KOPT-K1 (cell line): ENCODE results near the gene ARHGEF28.

ENCODE experiments used
- H3K27ac ChIP-seq: fragments of 200-600 bp; sonication (generic); 2 replicates; pipeline ENCODE4 v1.5.1; 2016; ENCODE audit warnings: antibody characterized with exemption, mild to moderate bottlenecking, low read depth, low read length; ENCODE audit not compliant: poor library complexity, severe bottlenecking
- H3K36me3 ChIP-seq: fragments of 200-600 bp; sonication (generic); 2 replicates; pipeline ENCODE4 v1.5.1; 2017; ENCODE audit warnings: antibody characterized with exemption, mild to moderate bottlenecking, low read length, moderate library complexity; ENCODE audit not compliant: insufficient read depth
- H3K9me3 ChIP-seq: fragments of 200-600 bp; sonication (generic); 2 replicates; pipeline ENCODE4 v1.5.1; 2017; ENCODE audit warnings: antibody characterized with exemption, low read length, mild to moderate bottlenecking; ENCODE audit not compliant: insufficient read depth, poor library complexity, severe bottlenecking

The ARHGEF28 gene

GRCh38 chr5:73940801-73941200, 314.8 kb downstream of the ARHGEF28 start:
- peaks cover 10% of the 10 kb centered on the region for H3K9me3 ChIP-seq
- H3K36me3 ChIP-seq: no peaks in the 10 kb centered on the region
- H3K27ac ChIP-seq: no peak overlapping the region

DNA sequence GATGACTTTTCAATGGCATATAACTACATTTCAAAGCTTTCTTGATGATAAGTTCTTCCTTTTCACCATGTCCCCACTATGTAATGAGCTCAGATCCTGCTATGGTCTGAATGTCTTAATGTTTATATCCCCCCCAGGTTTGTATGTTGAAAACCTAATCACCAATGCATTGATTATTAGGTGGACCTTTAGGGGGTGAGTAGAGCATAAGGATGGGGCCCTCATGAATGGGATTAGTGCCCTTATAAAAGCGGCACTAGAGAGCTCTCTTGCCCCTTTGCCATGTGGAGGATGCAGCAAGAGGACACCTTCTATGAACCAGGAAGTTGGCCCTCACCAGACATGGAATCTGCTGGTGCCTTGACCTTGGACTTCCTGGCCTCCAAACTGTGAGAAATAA, 316.8 kb downstream of the ARHGEF28 start:
- H3K27ac ChIP-seq: no peak overlapping the region
- peaks cover 10% of the 10 kb centered on the region for H3K9me3 ChIP-seq
- H3K36me3 ChIP-seq: no peaks in the 10 kb centered on the region

DNA sequence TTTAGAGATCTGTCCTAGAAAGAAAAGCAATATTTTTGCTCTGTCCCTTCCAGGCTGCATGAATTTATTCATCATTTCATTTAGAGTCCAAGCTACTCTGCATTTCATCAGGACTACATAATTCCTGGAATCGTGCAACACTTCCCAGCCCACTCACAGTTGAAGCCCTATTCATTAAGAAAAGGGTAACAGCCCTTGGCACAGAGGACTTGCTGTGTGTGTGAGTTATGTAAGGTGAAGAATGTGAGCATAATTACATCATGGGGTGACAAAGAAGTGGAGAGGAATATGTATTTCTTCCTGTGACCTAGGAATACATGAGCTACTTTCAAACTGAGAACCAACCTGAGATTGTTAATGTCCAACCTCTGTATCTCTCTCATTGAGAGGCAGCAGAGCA, 317.4 kb downstream of the ARHGEF28 start:
- no peaks in the 10 kb centered on the region for H3K36me3 ChIP-seq
- H3K27ac ChIP-seq: no peak overlapping the region

GRCh38 chr5:73944581-73944980, 318.6 kb downstream of the ARHGEF28 start:
- Histone ChIP-seq H3K36me3 (no peaks in the 10 kb centered on the region), H3K9me3 (peaks cover 10% of the 10 kb centered on the region), H3K27ac (no peak overlapping the region)

More for the DNA sequence above, 317.4 kb downstream of the ARHGEF28 start:
- peaks cover 10% of the 10 kb centered on the region for H3K9me3 ChIP-seq

- Histone ChIP-seq H3K36me3 (no peaks in the 10 kb centered on the region), H3K9me3 (peaks cover 10% of the 10 kb centered on the region), H3K27ac (no peak overlapping the region)
Observed at GRCh38 chr5:73945505-73945904, 319.5 kb downstream of the ARHGEF28 start.

DNA sequence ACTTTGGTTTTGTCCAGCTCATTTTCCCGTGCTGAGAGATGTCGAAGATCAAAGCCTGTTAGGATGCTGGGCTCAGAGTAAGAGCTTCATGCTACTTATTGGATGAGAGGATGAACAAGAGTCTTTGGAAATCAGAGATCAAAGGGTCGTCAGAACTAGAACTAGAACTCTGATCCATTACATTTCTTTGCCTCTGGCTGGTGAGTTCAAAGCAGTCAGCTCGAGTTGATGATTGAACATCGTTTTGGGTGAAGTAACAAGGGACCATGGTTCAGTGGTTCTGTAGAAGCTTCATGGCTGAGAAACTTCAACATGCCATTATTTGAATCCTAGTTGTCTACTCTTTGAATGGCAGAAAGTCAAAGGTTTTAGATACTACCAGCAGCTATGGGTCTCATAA, 320.3 kb downstream of the ARHGEF28 start:
- Histone ChIP-seq H3K9me3 (peaks cover 10% of the 10 kb centered on the region), H3K36me3 (no peaks in the 10 kb centered on the region), H3K27ac (no peak overlapping the region)

GRCh38 chr5:73946919-73947602, 321.1 kb downstream of the ARHGEF28 start:
- Histone ChIP-seq H3K9me3 (peaks cover 10% of the 10 kb centered on the region), H3K36me3 (no peaks in the 10 kb centered on the region), H3K27ac (no peak overlapping the region)

DNA sequence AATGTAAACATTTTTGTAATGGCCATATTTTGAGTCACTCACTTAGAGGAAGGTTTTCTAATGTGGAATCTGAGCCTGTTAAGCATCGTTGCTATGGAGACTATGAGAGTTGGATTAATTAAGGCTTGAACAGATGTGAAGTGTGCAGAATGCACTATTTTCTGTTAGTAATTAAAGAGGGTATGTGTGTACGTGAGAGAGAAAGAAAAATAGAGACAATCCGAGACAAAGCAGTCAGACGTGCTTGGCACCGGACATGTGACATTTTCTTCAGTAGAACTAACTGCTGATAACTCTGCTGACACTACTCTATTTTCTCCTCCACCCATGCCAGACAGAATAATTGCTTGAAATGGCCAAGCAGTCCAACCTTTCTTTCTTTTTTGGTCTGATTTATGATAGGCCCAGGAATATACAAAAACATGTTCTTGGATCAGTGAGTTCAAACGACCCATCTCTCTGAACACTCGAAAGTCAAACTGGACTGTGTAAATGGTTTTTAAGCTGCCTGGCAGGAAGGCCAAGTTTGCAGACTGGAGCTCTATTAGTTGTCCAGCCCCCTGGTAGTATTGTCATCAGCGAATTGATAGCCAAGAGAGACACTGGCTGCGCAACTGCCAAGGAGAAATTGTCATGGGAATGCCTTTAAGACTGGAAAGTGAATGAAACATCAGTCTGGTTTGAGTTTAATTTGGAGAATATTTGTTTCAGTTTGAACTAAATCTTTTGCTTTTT, 322.1 kb downstream of the ARHGEF28 start:
- Histone ChIP-seq H3K36me3 (no peaks in the 10 kb centered on the region), H3K9me3 (peaks cover 6% of the 10 kb centered on the region), H3K27ac (no peak overlapping the region)

GRCh38 chr5:73948720-73949119, 322.7 kb downstream of the ARHGEF28 start:
- H3K9me3 ChIP-seq: peaks cover 3% of the 10 kb centered on the region
- no peak overlapping the region for H3K27ac ChIP-seq
- no peaks in the 10 kb centered on the region for H3K36me3 ChIP-seq

DNA sequence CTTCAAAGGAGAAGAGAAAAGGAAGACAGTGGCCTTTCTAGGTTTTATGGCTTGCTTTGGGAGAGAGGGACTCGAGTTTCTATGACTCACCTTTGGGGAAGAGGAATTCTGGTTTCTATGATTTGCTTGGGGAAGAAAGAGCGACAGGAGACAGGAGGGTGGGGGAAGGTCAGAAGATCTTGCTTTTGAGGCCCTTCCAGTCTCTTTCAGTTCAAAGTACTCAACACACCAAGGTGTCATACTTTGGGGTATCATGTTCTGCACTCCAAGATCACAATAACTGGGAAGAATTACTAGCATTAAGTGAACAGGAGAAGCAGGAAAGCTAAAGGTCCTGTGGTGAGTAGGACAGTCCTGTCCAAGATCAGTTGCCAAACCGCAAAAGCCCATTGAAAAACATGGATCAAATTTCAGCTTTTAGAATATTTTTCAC, 324.5 kb downstream of the ARHGEF28 start:
- Histone ChIP-seq H3K27ac (no peak overlapping the region), H3K36me3 (no peaks in the 10 kb centered on the region), H3K9me3 (no peaks in the 10 kb centered on the region)

GRCh38 chr5:73950912-73951430, 325.0 kb downstream of the ARHGEF28 start:
- H3K9me3 ChIP-seq: no peaks in the 10 kb centered on the region
- H3K36me3 ChIP-seq: no peaks in the 10 kb centered on the region
- no peak overlapping the region for H3K27ac ChIP-seq

- H3K27ac ChIP-seq: no peak overlapping the region
- no peaks in the 10 kb centered on the region for H3K36me3 ChIP-seq
- no peaks in the 10 kb centered on the region for H3K9me3 ChIP-seq
Observed at GRCh38 chr5:73952872-73953271, 326.9 kb downstream of the ARHGEF28 start.

GRCh38 chr5:73954381-73954780, 328.4 kb downstream of the ARHGEF28 start:
- H3K36me3 ChIP-seq: no peaks in the 10 kb centered on the region
- H3K27ac ChIP-seq: no peak overlapping the region
- H3K9me3 ChIP-seq: no peaks in the 10 kb centered on the region

DNA sequence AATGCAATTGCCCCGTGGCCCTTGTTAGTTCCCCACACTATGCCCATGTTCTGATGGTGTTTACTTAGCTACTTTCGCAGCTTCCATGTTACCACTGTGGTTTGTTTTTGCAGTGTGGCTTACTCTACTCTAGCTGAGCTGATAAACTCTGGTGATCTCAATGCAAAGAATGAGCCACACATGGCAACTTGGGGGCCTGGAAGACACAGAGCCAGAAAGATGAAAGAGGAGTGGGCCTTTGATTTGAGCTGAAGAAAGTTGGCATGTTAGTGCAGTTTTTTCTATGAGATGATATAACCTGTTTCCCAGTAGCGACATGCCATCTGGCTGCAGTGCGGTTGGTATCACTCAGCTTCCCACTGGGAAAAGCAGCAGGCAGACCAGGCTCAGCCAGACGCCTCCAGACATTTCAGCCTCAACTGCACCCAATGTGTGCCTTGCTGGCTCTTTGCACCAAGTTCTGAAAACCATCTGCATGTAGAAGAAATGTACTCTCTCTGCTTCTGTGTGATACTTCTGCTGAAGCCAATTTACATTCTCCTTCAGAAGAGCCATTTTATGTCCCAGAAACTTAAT, 329.4 kb downstream of the ARHGEF28 start:
- Histone ChIP-seq H3K27ac (no peak overlapping the region), H3K9me3 (no peaks in the 10 kb centered on the region), H3K36me3 (no peaks in the 10 kb centered on the region)

GRCh38 chr5:73957397-73958001, 331.5 kb downstream of the ARHGEF28 start:
- no peaks in the 10 kb centered on the region for H3K36me3 ChIP-seq
- H3K9me3 ChIP-seq: no peaks in the 10 kb centered on the region
- H3K27ac ChIP-seq: no peak overlapping the region
